ENCODE results near the gene ANKMY1. TPM values are rescaled to one million over a fixed set of nuclear protein-coding genes. Genes with fewer than 3 reads are reported as not detected.

ANKMY1 gene
- total RNA-seq, 1 donor from 2014 or later, result 13.0 TPM

- H3K4me1 Mint-ChIP-seq, result peaks cover 14% of the 10 kb centered on the region
- no peak for TF ChIP-seq CTCF (conservative IDR thresholded peaks at IDR 0.05)
- peaks cover 2% of the 10 kb centered on the region for H3K27me3 Mint-ChIP-seq (ENCODE audit: low read depth)
These were observed 120.3 kb downstream of the ANKMY1 start for GRCh38 chr2:240437551-240437860.

GRCh38 chr2:240436683-240437550 is 120.9 kb downstream of the ANKMY1 start:
- no peaks in the 10 kb centered on the region for H3K36me3 Mint-ChIP-seq (ENCODE audit: low read depth)

More at GRCh38 chr2:240437551-240437860, 120.3 kb downstream of the ANKMY1 start:
- no peak for DNase-seq (ENCODE audit: low read depth, low spot score)
- no peak overlapping the region for H3K27ac Mint-ChIP-seq (ENCODE audit: unreplicated experiment)
- no peaks in the 10 kb centered on the region for H3K36me3 Mint-ChIP-seq (ENCODE audit: low read depth)
- H3K9me3 Mint-ChIP-seq, result no peaks in the 10 kb centered on the region
- H3K4me3 Mint-ChIP-seq, result peak overlapping the region; percentile 82

GRCh38 chr2:240435948-240436682 is 121.7 kb downstream of the ANKMY1 start:
- Mint-ChIP-seq H3K4me1 (peaks cover 14% of the 10 kb centered on the region), H3K27me3 (ENCODE audit: low read depth) (peaks cover 3% of the 10 kb centered on the region), H3K4me3 (peak overlapping the region; percentile 82), H3K9me3 (no peaks in the 10 kb centered on the region), H3K36me3 (ENCODE audit: low read depth) (no peaks in the 10 kb centered on the region), H3K27ac (ENCODE audit: unreplicated experiment) (no peak overlapping the region)
- no peak for DNase-seq (ENCODE audit: low read depth, low spot score)
- no peak for TF ChIP-seq CTCF (conservative IDR thresholded peaks at IDR 0.05)

More at GRCh38 chr2:240436683-240437550, 120.9 kb downstream of the ANKMY1 start:
- H3K9me3 Mint-ChIP-seq, result no peaks in the 10 kb centered on the region
- DNase-seq (ENCODE audit: low read depth, low spot score), result no peak
- H3K4me1 Mint-ChIP-seq, result peaks cover 14% of the 10 kb centered on the region
- H3K27me3 Mint-ChIP-seq (ENCODE audit: low read depth), result peaks cover 3% of the 10 kb centered on the region
- TF ChIP-seq CTCF (conservative IDR thresholded peaks at IDR 0.05), result no peak
- H3K27ac Mint-ChIP-seq (ENCODE audit: unreplicated experiment), result no peak overlapping the region
- H3K4me3 Mint-ChIP-seq, result peak overlapping the region; percentile 82

- Mint-ChIP-seq H3K4me3 (peak within 1 kb of the TSS; percentile 93), H3K27me3 (ENCODE audit: low read depth) (peaks cover 3% of the 10 kb centered on the region), H3K36me3 (ENCODE audit: low read depth) (no peaks in the 10 kb centered on the region), H3K9me3 (no peaks in the 10 kb centered on the region), H3K27ac (ENCODE audit: unreplicated experiment) (peak within 1 kb of the TSS; percentile 19), H3K4me1 (peaks cover 14% of the 10 kb centered on the region)
- peak; percentile 55 for DNase-seq (ENCODE audit: low read depth, low spot score)
- no peak for TF ChIP-seq CTCF (conservative IDR thresholded peaks at IDR 0.05)
These were observed 122.3 kb downstream of the ANKMY1 start, which contains the start of gene GPC1 for GRCh38 chr2:240435457-240435947. Gene GPC1, plus strand, starts transcription at chr2:240435663. Its CDS starts 256 bp downstream, at chr2:240435919.

GRCh38 chr2:240434728-240435456 is 122.9 kb downstream of the ANKMY1 start:
- H3K27ac Mint-ChIP-seq (ENCODE audit: unreplicated experiment), result peak overlapping the region; percentile 19
- no peaks in the 10 kb centered on the region for H3K36me3 Mint-ChIP-seq (ENCODE audit: low read depth)
- H3K9me3 Mint-ChIP-seq, result no peaks in the 10 kb centered on the region
- DNase-seq (ENCODE audit: low read depth, low spot score), result peak; percentile 83
- H3K27me3 Mint-ChIP-seq (ENCODE audit: low read depth), result peaks cover 3% of the 10 kb centered on the region
- peak overlapping the region; percentile 93 for H3K4me3 Mint-ChIP-seq
- TF ChIP-seq CTCF (conservative IDR thresholded peaks at IDR 0.05), result no peak
- peaks cover 14% of the 10 kb centered on the region for H3K4me1 Mint-ChIP-seq

Data from neural crest cell (in vitro differentiated cells).